LNCAP (cell line): Measurements from ENCODE around the gene CAPN2.

ENCODE experiments used
- TF ChIP-seq, protein P1 (sequence below): fragments of 450-650 bp; IDR thresholded peaks from 2 replicates; pipeline ENCODE4 v1.5.1; 2017; ENCODE audit warnings: mild to moderate bottlenecking

CAPN2 gene

DNA sequence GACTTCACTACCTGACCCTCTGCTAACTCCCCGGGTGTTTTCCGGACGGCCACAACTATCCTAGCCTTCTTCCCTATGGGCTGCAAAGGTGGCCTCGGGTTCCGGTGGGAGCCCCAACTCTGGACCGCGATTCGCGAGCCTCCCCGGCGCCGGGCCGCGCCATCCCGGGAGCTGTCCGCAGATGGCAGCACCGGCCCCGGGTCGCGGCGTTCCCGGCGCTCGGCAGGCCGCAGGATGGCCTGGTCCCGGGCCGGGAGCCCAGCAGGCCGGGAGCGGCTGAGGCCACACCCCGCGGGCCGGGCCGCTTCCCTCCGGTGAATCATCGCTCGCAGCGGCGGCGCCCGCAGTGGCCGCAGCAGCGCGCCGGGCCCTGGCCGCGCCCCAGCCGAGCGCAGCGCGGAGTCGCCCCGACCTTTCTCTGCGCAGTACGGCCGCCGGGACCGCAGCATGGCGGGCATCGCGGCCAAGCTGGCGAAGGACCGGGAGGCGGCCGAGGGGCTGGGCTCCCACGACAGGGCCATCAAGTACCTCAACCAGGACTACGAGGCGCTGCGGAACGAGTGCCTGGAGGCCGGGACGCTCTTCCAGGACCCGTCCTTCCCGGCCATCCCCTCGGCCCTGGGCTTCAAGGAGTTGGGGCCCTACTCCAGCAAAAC is at the start of gene CAPN2:
Gene CAPN2, plus strand, starts transcription at position 346 of the 656 bp plus-strand sequence. Its CDS starts 102 bp downstream, at position 448.
- TF ChIP-seq, protein P1, sequence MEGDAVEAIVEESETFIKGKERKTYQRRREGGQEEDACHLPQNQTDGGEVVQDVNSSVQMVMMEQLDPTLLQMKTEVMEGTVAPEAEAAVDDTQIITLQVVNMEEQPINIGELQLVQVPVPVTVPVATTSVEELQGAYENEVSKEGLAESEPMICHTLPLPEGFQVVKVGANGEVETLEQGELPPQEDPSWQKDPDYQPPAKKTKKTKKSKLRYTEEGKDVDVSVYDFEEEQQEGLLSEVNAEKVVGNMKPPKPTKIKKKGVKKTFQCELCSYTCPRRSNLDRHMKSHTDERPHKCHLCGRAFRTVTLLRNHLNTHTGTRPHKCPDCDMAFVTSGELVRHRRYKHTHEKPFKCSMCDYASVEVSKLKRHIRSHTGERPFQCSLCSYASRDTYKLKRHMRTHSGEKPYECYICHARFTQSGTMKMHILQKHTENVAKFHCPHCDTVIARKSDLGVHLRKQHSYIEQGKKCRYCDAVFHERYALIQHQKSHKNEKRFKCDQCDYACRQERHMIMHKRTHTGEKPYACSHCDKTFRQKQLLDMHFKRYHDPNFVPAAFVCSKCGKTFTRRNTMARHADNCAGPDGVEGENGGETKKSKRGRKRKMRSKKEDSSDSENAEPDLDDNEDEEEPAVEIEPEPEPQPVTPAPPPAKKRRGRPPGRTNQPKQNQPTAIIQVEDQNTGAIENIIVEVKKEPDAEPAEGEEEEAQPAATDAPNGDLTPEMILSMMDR, result peak; percentile 92

GRCh38 chr1:223662943-223663342 is 49.4 kb upstream of the CAPN2 start:
- TF ChIP-seq, protein P1, result no peak

GRCh38 chr1:223664106-223664505 is 48.2 kb upstream of the CAPN2 start:
- TF ChIP-seq, protein P1, result no peak

GRCh38 chr1:223665592-223666312 is 46.6 kb upstream of the CAPN2 start, which contains the start of gene CAPN8:
Gene CAPN8, minus strand, starts transcription at chr1:223665701. Its CDS starts 55 bp downstream, at chr1:223665646.
- TF ChIP-seq, protein P1, result no peak

GRCh38 chr1:223667484-223668182 is 44.7 kb upstream of the CAPN2 start:
- TF ChIP-seq, protein P1, result no peak

DNA sequence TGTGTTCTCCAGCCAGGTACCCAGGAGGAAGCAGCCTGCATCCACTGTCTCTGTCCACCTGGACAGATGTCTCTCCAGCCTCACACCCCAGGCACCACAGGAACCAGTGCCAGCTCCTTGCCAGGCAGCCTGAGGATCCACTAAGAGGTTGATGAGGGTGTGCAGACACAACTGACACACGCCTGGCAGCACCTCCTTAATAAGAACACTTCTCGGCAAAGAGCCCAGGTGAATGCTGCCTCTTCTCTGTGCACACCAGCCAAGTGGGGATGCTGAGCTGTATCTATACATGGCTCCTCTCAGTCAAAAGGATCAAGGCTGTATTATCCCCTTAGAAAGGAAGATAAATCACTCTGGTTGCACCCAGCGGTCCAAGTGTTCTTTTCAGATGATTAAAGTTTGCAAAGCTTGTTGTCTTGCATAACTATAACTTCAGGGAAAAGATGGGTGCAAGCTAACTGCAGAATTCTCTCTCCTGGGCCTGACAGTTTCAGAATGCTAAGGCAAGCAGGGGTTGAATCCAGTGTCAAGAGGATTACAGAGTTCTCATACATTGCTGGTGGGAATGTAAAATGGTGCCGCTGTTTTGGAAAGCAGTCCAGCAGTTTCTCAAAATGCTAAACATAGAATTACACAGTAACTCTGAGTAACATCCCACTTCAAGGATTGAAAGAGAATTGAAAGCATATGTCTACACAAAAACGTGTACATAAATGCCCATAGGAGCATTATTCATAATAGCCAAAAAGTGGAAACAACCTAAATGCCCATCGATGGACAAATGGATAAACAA is 43.1 kb upstream of the CAPN2 start:
- TF ChIP-seq, protein P1, result no peak
